GM18870 (cell line): ENCODE results near the gene C3orf62.

Source experiments
- ATAC-seq: cut with Tn5 transposase; IDR thresholded peaks from one replicate; pipeline ENCODE4 v1.9.1; 2021; ENCODE audit warnings: moderate library complexity; ENCODE audit not compliant: unreplicated experiment

The C3orf62 gene

GRCh38 chr3:49276475-49277382 lies at the start of gene C3orf62:
Gene C3orf62 (minus strand): TSS chr3:49277232. CDS start chr3:49276872, 360 bp downstream.
- ATAC-seq, result no peak

- ATAC-seq, result no peak
These were observed 47.7 kb upstream of the C3orf62 start for GRCh38 chr3:49324768-49325167.

GRCh38 chr3:49316696-49317457 lies 39.8 kb upstream of the C3orf62 start:
- ATAC-seq, result no peak

GRCh38 chr3:49313896-49314688 lies 37.1 kb upstream of the C3orf62 start:
- no peak for ATAC-seq

GRCh38 chr3:49311283-49311682 lies 34.3 kb upstream of the C3orf62 start:
- ATAC-seq, result no peak

- ATAC-seq, result no peak
These were observed 33.6 kb upstream of the C3orf62 start for GRCh38 chr3:49310677-49311076.

- ATAC-seq, result no peak
These were observed 28.6 kb upstream of the C3orf62 start for GRCh38 chr3:49305608-49306007.

GRCh38 chr3:49302613-49303012 lies 25.6 kb upstream of the C3orf62 start:
- no peak for ATAC-seq

GRCh38 chr3:49300595-49300994 lies 23.6 kb upstream of the C3orf62 start:
- ATAC-seq, result no peak

GRCh38 chr3:49298511-49298910 lies 21.5 kb upstream of the C3orf62 start:
- ATAC-seq, result no peak

GRCh38 chr3:49296781-49297411 lies 19.9 kb upstream of the C3orf62 start:
- ATAC-seq, result no peak

- ATAC-seq, result no peak
These were observed 18.5 kb upstream of the C3orf62 start for GRCh38 chr3:49295489-49296058.

- no peak for ATAC-seq
These were observed 17.3 kb upstream of the C3orf62 start for GRCh38 chr3:49294343-49294742.

- ATAC-seq, result no peak
These were observed 7.0 kb upstream of the C3orf62 start for GRCh38 chr3:49283997-49284396.

GRCh38 chr3:49279376-49279775 lies 2.3 kb upstream of the C3orf62 start:
- no peak for ATAC-seq

- no peak for ATAC-seq
These were observed 1.5 kb upstream of the C3orf62 start for GRCh38 chr3:49278548-49278947.

- no peak for ATAC-seq
These were observed 347 bp upstream of the C3orf62 start for GRCh38 chr3:49277383-49277775.

GRCh38 chr3:49273825-49274532 lies 3.1 kb downstream of the C3orf62 start:
- no peak for ATAC-seq

- ATAC-seq, result no peak
These were observed 6.0 kb downstream of the C3orf62 start for GRCh38 chr3:49271047-49271446.

- no peak for ATAC-seq
These were observed 6.9 kb downstream of the C3orf62 start for GRCh38 chr3:49270156-49270500.
